Type B pancreatic cell (in vitro differentiated cells): ENCODE results near the gene TBKBP1. TPM values are rescaled to one million over a fixed set of nuclear protein-coding genes. Genes with fewer than 3 reads are reported as not detected.

Source experiments
- DNase-seq: peaks from one replicate; pipeline ENCODE4 v3.0.0; 2021; ENCODE audit warnings: mixed read lengths; ENCODE audit not compliant: unreplicated experiment; ENCODE audit errors: extremely low spot score
- H3K27ac Mint-ChIP-seq: 2 replicates; pipeline ENCODE4 v1.8.0; 2021; ENCODE audit warnings: mild to moderate bottlenecking, mixed read lengths
- H3K27me3 Mint-ChIP-seq: 2 replicates; pipeline ENCODE4 v1.8.0; 2021; ENCODE audit warnings: mixed read lengths
- H3K36me3 Mint-ChIP-seq: 2 replicates; pipeline ENCODE4 v1.8.0; 2021; ENCODE audit warnings: mixed read lengths
- H3K4me1 Mint-ChIP-seq: one replicate; pipeline ENCODE4 v1.8.0; 2021; ENCODE audit warnings: mixed read lengths; ENCODE audit not compliant: unreplicated experiment
- H3K4me3 Mint-ChIP-seq: 2 replicates; pipeline ENCODE4 v1.8.0; 2021; ENCODE audit warnings: mild to moderate bottlenecking, mixed read lengths
- H3K9me3 Mint-ChIP-seq: 2 replicates; pipeline ENCODE4 v1.8.0; 2021; ENCODE audit warnings: mixed read lengths
- total RNA-seq: library from RNA; stranded (reverse); gene quantifications from 2 replicates; pipeline ENCODE4 v1.2.1, GENCODE V29; 2021; ENCODE audit warnings: low replicate concordance
- TF ChIP-seq, protein P1 (sequence below): fragments of 200-600 bp; sonication (generic); conservative IDR thresholded peaks from 2 replicates; pipeline ENCODE4 v1.5.0; 2021; ENCODE audit warnings: antibody characterized with exemption, mild to moderate bottlenecking

The TBKBP1 gene
- total RNA-seq, 1 donor from 2014 or later, result 19.7 TPM

DNA sequence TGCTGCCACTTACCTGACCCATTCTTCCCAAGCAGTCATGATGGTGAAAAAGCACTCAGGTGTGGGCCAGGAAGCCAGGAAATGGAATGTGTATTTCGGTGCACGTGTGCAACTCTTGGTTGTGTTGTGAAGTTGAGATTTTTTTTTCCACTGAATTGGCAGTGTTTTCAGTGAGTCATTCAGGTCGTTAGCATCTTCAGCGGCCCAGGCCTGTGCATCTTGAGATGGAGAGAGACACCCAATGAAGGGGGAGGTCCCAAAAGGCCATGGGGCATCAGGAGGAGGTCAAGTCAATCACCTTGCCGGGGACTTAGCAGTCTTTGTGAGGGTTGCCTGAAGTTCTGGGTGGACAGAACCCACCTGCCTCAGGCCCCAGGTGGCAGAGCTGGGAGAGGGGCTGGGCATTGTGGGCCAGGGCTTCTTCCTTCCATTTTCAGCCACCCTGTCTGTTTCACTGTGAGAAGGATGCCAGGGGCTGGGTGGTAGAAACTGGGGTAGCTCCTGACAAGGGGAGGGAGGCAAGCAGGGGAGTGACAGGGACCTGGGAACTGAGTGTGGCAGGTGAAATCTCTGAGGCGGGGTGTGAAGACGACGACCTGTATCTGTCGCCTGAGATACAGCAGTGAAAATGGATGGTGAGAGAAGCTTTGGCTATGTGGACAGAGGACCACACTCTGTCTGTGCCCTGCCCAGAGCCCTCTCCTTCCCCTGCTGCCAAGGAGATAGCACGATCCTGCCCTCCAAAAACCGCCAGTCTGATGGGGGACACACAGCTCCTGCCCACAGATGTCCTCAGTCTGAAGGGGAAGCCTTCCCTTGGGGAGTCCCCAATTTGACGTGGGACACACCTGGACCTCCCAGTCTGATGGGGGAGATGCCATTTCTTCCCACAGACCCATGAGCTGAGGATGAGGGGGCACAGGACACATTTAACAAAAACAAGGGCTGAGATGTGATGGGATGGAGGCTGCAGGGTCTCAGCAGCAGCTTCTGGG is 11.9 kb downstream of the TBKBP1 start:
- no peak overlapping the region for H3K4me3 Mint-ChIP-seq
- TF ChIP-seq, protein P1, sequence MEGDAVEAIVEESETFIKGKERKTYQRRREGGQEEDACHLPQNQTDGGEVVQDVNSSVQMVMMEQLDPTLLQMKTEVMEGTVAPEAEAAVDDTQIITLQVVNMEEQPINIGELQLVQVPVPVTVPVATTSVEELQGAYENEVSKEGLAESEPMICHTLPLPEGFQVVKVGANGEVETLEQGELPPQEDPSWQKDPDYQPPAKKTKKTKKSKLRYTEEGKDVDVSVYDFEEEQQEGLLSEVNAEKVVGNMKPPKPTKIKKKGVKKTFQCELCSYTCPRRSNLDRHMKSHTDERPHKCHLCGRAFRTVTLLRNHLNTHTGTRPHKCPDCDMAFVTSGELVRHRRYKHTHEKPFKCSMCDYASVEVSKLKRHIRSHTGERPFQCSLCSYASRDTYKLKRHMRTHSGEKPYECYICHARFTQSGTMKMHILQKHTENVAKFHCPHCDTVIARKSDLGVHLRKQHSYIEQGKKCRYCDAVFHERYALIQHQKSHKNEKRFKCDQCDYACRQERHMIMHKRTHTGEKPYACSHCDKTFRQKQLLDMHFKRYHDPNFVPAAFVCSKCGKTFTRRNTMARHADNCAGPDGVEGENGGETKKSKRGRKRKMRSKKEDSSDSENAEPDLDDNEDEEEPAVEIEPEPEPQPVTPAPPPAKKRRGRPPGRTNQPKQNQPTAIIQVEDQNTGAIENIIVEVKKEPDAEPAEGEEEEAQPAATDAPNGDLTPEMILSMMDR, result no peak

DNA sequence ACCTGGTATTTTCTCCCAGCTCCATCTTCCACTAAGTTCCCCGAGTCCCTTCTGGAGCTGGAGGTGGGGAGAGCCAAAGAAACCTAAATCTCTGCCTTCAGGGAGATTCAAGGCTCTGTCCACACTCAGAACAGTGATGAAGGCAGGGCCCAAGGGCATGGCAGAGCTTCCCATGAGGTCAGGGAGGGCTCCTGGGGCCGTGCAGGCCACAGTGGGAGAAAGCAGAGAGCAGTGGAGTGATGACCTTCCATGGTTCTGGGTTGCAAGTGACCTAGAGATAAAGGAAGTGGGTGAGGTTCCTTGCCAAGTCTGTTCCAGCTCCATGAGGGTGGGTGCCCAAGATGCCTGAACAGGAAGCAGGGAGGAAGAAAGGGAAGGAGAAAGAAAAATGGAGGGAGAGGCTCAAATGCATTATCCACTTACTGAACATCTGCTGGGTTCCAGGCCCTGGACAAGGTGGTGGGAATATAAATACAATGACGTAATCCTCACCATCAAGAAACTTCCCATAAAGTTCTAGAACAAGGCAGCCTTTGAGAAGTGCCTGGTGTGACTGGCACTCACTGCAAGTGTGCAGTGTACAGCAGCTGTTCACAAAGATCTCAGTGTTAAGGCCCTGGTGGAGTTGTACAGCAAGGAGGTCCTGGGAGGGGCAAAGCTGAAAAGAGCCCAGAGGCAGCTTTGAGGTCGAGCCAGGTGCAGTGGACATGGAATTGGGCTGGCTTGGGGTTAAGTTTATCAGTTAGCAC is 13.3 kb downstream of the TBKBP1 start:
- no peaks in the 10 kb centered on the region for H3K9me3 Mint-ChIP-seq
- H3K4me3 Mint-ChIP-seq, result no peak overlapping the region
- peaks cover 3% of the 10 kb centered on the region for H3K36me3 Mint-ChIP-seq
- H3K27ac Mint-ChIP-seq, result no peak overlapping the region
- TF ChIP-seq, protein P1, result no peak
- peaks cover 18% of the 10 kb centered on the region for H3K27me3 Mint-ChIP-seq
- H3K4me1 Mint-ChIP-seq, result peaks cover 11% of the 10 kb centered on the region
- DNase-seq, result no peak

More for the DNA sequence above, 11.9 kb downstream of the TBKBP1 start:
- no peak for DNase-seq
- peaks cover 3% of the 10 kb centered on the region for H3K36me3 Mint-ChIP-seq
- no peaks in the 10 kb centered on the region for H3K9me3 Mint-ChIP-seq
- H3K27me3 Mint-ChIP-seq, result peaks cover 16% of the 10 kb centered on the region
- peaks cover 15% of the 10 kb centered on the region for H3K4me1 Mint-ChIP-seq
- no peak overlapping the region for H3K27ac Mint-ChIP-seq

DNA sequence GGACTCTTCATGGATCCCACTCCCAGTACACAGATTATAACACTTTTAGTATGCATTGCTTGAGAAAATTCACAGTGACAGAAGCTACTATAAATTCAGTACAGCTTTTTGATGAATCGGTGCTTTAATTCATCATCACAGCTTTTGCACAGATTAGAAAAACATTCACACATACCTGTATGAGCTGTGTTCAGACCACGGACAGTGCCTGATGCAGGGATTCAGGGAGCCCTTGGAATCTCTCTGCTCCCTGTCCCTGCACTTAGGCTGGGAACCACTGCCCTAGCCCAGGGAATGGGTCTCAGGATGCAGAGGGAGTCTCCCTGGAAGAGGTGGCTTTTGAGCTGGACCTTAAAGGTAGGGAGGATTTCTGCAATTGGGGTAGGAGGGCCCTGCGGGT is 13.9 kb downstream of the TBKBP1 start:
- H3K4me3 Mint-ChIP-seq, result no peak overlapping the region

DNA sequence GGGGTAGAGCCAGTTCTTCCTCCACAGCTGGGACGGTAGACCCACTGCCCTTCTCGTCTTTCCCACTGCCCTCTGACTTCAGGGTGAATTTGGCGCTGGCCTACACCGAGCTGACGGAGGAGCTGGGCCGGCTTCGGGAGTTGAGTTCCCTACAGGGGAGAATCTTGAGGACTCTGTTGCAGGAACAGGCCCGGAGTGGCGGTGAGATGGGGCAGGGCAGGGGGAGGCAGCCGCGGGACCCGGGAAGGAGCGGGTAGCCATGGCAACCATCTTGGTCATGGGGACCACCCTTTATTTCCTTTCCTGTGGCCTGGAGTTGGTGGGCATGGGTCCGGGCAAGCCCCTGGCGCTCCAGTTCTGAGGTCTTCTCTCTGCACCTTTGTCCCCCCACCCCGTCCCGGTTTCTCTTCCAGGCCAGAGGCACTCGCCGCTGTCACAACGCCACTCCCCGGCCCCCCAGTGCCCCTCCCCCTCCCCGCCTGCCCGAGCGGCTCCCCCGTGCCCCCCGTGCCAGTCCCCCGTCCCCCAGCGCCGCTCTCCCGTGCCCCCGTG is 14.4 kb downstream of the TBKBP1 start:
- peaks cover 11% of the 10 kb centered on the region for H3K4me1 Mint-ChIP-seq
- peaks cover 3% of the 10 kb centered on the region for H3K36me3 Mint-ChIP-seq
- TF ChIP-seq, protein P1, result no peak
- no peak for DNase-seq
- no peaks in the 10 kb centered on the region for H3K9me3 Mint-ChIP-seq
- peaks cover 28% of the 10 kb centered on the region for H3K27me3 Mint-ChIP-seq
- no peak overlapping the region for H3K27ac Mint-ChIP-seq
- no peak overlapping the region for H3K4me3 Mint-ChIP-seq

More for the DNA sequence above, 13.9 kb downstream of the TBKBP1 start:
- Mint-ChIP-seq H3K36me3 (peaks cover 3% of the 10 kb centered on the region), H3K4me1 (peaks cover 11% of the 10 kb centered on the region), H3K27ac (no peak overlapping the region), H3K27me3 (peaks cover 23% of the 10 kb centered on the region), H3K9me3 (no peaks in the 10 kb centered on the region)
- TF ChIP-seq, protein P1, result no peak
- DNase-seq, result no peak

DNA sequence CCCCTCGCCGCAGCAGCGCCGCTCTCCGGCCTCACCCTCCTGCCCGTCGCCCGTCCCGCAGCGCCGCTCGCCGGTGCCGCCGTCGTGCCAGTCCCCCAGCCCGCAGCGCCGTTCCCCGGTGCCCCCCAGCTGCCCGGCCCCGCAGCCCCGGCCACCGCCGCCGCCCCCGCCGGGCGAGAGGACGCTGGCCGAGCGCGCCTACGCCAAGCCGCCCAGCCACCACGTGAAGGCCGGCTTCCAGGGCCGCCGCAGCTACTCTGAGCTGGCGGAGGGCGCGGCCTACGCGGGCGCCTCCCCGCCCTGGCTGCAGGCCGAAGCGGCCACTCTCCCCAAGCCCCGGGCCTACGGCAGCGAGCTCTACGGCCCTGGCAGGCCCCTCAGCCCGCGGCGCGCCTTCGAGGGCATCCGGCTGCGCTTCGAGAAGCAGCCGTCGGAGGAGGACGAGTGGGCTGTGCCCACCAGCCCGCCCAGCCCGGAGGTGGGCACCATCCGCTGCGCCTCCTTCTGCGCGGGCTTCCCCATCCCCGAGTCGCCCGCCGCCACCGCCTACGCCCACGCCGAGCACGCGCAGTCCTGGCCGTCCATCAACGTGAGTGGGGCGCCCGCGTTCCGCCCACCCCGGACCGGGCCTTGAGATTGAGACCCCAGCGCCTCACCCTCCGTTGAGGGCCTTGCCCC is 15.0 kb downstream of the TBKBP1 start:
- H3K36me3 Mint-ChIP-seq, result peaks cover 3% of the 10 kb centered on the region
- peaks cover 11% of the 10 kb centered on the region for H3K4me1 Mint-ChIP-seq
- H3K9me3 Mint-ChIP-seq, result no peaks in the 10 kb centered on the region
- H3K4me3 Mint-ChIP-seq, result no peak overlapping the region
- TF ChIP-seq, protein P1, result no peak
- H3K27me3 Mint-ChIP-seq, result peaks cover 34% of the 10 kb centered on the region
- no peak overlapping the region for H3K27ac Mint-ChIP-seq
- no peak for DNase-seq
